GM06990 (cell line): Measurements from ENCODE around the gene DOC2B.

ENCODE experiments used
- DNase-seq: peaks from one replicate; pipeline ENCODE4 v3.0.0-alpha.2; 2011; ENCODE audit not compliant: insufficient read length; ENCODE audit errors: extremely low read depth
- H3K27me3 ChIP-seq: replicated peaks from 2 replicates; pipeline ENCODE4 v1.6.0; 2011; ENCODE audit warnings: low read length; ENCODE audit not compliant: control insufficient read depth, insufficient read depth
- H3K36me3 ChIP-seq: 2 replicates; pipeline ENCODE4 v1.5.1; 2011; ENCODE audit warnings: low read length; ENCODE audit not compliant: control insufficient read depth, insufficient read depth
- H3K4me3 ChIP-seq: replicated peaks from 2 replicates; pipeline ENCODE4 v1.5.1; 2011; ENCODE audit warnings: low read depth, mild to moderate bottlenecking, control low read depth, low read length
- TF ChIP-seq, protein P1 (sequence below): IDR thresholded peaks from 2 replicates; pipeline ENCODE4 v1.5.1; 2011; ENCODE audit warnings: low read length, control low read depth, mild to moderate bottlenecking, inconsistent platforms; ENCODE audit not compliant: insufficient read depth, poor library complexity, severe bottlenecking

DOC2B gene

DNA sequence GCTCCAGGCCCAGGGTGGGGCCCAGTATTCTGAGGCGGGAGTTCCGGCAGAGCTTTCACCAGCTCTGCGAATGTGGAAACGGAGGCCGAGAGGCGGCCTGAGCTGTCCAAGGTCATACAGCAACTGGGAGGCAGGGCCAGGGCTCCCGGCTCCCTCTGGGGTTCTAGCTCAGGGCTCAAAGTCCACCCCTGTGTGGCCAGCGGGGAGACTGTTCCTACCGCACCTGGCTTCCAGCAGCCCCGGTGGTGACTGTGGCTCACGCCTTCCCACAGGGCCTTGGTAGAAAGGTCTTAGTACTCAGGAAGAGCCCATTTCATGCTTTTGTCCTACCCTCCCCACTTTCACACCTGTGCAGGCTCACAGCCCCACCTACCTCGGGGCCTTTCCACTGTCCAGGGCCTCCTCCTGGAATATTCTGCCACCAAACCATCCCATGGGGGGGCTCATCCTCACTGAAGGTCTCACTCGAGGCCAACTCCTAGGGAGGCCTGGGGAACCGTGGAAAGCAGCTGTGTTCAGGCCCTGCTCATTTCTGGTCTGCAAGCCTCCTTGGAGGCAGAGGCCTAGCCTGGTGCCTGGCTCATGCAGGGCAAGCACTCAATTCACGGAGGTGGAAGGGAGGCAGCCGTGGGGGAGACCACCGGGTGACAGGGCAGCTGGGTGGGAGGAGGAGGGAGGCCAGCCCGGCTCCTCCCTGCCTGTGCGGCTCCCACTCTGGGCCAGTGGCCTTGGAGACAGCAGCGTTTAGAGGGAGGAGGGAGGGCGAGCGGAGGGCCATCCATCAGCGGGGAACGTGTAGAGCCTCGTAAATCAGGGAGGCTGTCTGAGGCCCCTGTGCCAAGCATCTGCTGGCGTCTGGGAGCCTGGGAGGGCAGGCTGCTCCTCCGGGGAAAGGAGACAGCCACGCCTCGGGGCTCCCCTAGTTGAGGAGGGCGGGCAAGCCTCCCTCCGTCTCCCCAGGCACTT is 12.7 kb upstream of the DOC2B start:
- TF ChIP-seq, protein P1, sequence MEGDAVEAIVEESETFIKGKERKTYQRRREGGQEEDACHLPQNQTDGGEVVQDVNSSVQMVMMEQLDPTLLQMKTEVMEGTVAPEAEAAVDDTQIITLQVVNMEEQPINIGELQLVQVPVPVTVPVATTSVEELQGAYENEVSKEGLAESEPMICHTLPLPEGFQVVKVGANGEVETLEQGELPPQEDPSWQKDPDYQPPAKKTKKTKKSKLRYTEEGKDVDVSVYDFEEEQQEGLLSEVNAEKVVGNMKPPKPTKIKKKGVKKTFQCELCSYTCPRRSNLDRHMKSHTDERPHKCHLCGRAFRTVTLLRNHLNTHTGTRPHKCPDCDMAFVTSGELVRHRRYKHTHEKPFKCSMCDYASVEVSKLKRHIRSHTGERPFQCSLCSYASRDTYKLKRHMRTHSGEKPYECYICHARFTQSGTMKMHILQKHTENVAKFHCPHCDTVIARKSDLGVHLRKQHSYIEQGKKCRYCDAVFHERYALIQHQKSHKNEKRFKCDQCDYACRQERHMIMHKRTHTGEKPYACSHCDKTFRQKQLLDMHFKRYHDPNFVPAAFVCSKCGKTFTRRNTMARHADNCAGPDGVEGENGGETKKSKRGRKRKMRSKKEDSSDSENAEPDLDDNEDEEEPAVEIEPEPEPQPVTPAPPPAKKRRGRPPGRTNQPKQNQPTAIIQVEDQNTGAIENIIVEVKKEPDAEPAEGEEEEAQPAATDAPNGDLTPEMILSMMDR, result no peak
- H3K36me3 ChIP-seq, result no peaks in the 10 kb centered on the region
- DNase-seq, result no peak
- no peak overlapping the region for H3K4me3 ChIP-seq
- no peaks in the 10 kb centered on the region; the same call in 1 of the 2 replicates for H3K27me3 ChIP-seq

DNA sequence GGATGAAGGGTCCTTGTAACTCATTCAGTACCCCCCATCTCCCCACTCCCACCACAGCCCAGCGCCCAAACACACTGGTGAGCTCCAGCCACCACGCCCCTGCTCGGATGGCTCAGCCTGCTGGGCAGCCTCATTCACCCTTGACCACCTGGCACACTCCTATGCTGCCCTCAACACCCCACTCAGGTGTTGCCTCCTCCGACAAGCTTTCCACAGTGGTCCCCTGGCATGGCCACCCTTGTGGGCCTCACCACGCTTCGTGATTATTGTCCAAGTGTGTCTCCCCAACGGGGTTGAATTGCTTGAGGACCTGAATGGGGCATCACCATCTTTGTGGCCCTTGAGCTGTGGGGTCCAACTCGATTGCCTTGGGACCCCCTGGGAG is 12.0 kb upstream of the DOC2B start:
- TF ChIP-seq, protein P1, result no peak
- no peak for DNase-seq
- Histone ChIP-seq H3K27me3 (no peaks in the 10 kb centered on the region; the same call in 1 of the 2 replicates), H3K36me3 (no peaks in the 10 kb centered on the region), H3K4me3 (no peak overlapping the region)

DNA sequence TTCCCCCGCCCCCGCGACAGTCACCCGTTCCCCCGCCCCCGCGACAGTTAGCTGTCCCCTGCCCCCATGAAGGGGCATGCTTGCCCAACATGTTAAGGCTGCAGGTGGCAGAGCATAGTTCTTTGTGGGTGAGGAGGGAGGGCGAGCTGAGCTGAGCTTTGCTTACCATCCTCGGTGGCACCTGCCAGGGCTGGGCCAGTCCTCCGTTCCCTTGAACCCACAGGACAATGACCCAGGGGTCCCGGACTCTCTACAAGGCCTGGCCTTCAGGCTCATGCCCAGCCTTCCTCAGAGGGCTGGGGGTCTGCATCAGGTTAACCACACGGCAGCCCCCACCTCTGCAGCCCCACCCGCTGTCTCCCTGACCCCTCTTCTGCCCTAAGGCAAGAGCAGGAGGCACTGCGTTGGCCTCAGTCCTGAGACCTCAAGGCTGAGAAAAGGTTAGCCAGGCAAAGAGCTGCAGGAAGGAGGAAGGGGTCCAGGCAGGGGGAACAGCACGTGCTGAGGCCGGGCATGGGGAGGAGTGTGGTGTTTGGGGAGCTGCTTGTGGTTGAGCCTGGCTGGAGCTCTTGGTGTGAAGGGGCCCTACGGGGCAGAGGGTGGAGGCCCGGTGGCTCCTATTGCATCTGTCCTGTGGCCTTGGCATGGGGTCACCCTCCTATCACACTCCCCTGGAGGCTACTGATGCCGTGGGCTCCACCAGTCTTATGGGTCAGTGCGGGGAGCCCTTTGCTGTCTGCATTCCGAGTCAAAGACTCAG is 11.4 kb upstream of the DOC2B start:
- no peaks in the 10 kb centered on the region; the same call in 1 of the 2 replicates for H3K27me3 ChIP-seq
- no peak for DNase-seq
- no peaks in the 10 kb centered on the region for H3K36me3 ChIP-seq
- TF ChIP-seq, protein P1, result no peak
- H3K4me3 ChIP-seq, result no peak overlapping the region

DNA sequence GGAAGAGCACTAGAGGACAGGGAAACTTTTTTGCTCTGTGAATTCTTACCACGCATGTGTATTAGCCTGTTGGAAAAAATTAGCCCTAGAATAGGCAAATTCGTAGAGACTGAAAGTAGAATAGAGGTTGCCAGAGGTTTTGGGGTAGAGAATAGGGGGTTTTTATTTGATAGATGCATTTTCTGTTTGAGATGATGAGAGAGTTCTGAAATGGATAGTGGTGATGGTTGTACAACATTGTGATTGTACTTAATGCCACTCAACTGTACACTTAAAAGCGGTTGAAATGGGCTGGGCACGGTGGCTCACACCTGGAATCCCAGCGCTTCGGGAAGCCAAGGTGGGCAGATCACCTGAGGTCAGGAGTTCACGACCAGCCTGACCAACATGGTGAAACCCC is 8.0 kb upstream of the DOC2B start:
- Histone ChIP-seq H3K27me3 (no peaks in the 10 kb centered on the region; the same call in 1 of the 2 replicates), H3K36me3 (no peaks in the 10 kb centered on the region), H3K4me3 (no peak overlapping the region)
- TF ChIP-seq, protein P1, result no peak
- DNase-seq, result no peak

DNA sequence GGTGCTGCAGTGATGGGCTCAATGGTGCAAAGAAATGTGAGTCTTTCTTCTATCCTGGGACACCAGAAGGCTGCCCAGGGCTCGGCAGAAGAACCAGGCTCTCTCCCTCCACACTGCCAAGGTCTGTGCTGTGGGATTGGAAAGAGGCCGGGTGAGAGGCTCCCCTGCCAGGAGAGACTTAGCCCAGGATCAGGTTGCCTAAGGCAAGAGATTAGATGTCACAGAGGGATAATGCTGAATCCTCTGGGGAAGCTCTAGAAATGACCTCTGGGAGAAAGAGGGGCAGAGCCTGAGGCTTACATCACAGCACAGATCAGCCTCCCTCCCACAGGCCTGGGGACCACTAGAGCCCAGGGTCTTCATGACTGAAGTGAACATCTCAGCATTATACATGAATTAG is 5.7 kb upstream of the DOC2B start:
- DNase-seq, result no peak
- Histone ChIP-seq H3K36me3 (no peaks in the 10 kb centered on the region), H3K27me3 (no peaks in the 10 kb centered on the region; the same call in 1 of the 2 replicates), H3K4me3 (no peak overlapping the region)
- TF ChIP-seq, protein P1, result no peak
